ENCODE results near the gene LHX3. TPM values are rescaled to one million over a fixed set of nuclear protein-coding genes. Genes with fewer than 3 reads are reported as not detected.

Gene LHX3
- polyA plus RNA-seq, 1 donor from 2014 or later = not detected

DNA sequence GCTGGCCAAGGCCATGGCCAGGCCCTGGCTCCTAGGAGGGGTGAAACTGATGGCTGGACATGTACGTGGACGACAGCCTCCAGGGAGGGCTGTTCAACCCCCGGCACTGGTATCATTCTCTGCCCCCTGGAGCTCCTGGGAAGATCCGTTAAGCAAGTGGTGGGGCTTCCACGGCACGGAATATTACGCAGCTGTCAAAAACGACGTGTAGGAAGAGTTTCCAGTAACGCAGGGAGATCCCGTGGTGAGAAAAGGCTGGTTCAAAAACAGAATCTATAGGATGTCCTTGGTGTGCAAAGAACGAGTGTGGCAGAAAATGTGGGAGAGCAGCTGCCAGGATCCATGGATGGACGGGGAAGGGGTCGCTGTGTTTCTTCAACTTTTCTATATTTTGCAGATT is 50.0 kb downstream of the LHX3 start:
- Histone ChIP-seq H3K9me2 (ENCODE audit: insufficient read depth, low read length) (no peaks in the 10 kb centered on the region), H4K20me1 (ENCODE audit: insufficient read depth) (no peaks in the 10 kb centered on the region), H3K9me3 (ENCODE audit: low read length) (no peaks in the 10 kb centered on the region), H3K4me2 (ENCODE audit: low read length) (no peak overlapping the region), H3K9ac (ENCODE audit: low read length) (no peak overlapping the region), H2AFZ (ENCODE audit: low read depth, low read length) (no peak overlapping the region), H3K79me2 (replicated peaks; ENCODE audit: insufficient read depth, low read length) (no peaks in the 10 kb centered on the region), H3K27ac (ENCODE audit: low read length) (no peak overlapping the region), H3K4me3 (ENCODE audit: low read length) (no peak overlapping the region), H3F3A (ENCODE audit: insufficient read depth, low read length, poor library complexity, severe bottlenecking) (no peaks in the 10 kb centered on the region), H3K36me3 (ENCODE audit: insufficient read depth, low read length) (no peaks in the 10 kb centered on the region), H3K27me3 (ENCODE audit: insufficient read depth, low read depth, low read length) (no peaks in the 10 kb centered on the region)
- no peak for TF ChIP-seq EP300 (conservative IDR thresholded peaks at IDR 0.05; ENCODE audit: poor library complexity, severe bottlenecking)
- no peak for TF ChIP-seq RAD21 (conservative IDR thresholded peaks at IDR 0.05)
- TF ChIP-seq SMC3 (conservative IDR thresholded peaks at IDR 0.05; ENCODE audit: poor library complexity) = no peak
- no peak for TF ChIP-seq POLR2AphosphoS5 (IDR thresholded peaks at IDR 0.05)
- no peak for TF ChIP-seq MXI1 (conservative IDR thresholded peaks at IDR 0.05; ENCODE audit: poor library complexity, severe bottlenecking)
- no peak for TF ChIP-seq REST (IDR thresholded peaks at IDR 0.05; ENCODE audit: borderline replicate concordance)
- no peak for TF ChIP-seq TAF1 (IDR thresholded peaks at IDR 0.05; ENCODE audit: low read depth)
- TF ChIP-seq, protein P1, sequence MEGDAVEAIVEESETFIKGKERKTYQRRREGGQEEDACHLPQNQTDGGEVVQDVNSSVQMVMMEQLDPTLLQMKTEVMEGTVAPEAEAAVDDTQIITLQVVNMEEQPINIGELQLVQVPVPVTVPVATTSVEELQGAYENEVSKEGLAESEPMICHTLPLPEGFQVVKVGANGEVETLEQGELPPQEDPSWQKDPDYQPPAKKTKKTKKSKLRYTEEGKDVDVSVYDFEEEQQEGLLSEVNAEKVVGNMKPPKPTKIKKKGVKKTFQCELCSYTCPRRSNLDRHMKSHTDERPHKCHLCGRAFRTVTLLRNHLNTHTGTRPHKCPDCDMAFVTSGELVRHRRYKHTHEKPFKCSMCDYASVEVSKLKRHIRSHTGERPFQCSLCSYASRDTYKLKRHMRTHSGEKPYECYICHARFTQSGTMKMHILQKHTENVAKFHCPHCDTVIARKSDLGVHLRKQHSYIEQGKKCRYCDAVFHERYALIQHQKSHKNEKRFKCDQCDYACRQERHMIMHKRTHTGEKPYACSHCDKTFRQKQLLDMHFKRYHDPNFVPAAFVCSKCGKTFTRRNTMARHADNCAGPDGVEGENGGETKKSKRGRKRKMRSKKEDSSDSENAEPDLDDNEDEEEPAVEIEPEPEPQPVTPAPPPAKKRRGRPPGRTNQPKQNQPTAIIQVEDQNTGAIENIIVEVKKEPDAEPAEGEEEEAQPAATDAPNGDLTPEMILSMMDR (IDR thresholded peaks at IDR 0.05; ENCODE audit: poor library complexity, severe bottlenecking) = no peak
- no peak for TF ChIP-seq EZH2 (IDR thresholded peaks at IDR 0.05; ENCODE audit: borderline replicate concordance, insufficient read depth, low read length, poor library complexity, severe bottlenecking)

DNA sequence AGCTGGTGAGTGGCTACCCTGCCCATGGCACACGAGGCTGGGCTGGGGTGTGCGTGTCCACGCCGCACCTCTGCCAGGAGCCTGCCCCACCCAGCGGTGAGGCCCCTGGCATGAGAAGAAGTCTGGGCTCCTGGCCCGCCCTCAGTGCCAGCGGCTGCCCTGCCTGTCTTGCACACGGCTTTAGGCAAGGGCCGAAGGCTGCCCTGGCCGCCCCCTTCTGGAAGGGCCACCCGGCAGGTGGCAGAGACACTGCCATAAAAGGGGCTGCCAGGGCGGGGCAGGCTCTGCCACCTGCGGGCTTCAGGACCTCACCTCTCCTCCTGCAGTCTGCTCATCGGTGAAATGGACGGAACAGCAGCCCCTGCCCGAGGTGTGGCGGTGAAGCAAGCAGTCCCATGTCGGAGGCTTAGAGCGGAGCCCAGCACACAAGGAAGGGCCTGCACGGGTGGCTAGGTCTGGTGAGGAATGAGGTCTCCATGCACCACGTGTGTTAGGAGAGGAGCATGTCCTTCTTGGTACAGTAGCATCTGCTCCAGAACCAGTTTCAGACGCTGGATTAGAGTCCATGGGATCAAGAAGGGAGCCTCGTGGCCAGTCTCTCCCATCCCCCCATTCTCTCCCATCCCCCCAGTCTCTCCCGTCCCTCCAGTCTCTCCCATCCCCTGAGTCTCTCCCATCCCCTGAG is 51.4 kb downstream of the LHX3 start:
- Histone ChIP-seq H3K9me2 (ENCODE audit: insufficient read depth, low read length) (no peaks in the 10 kb centered on the region), H4K20me1 (ENCODE audit: insufficient read depth) (no peaks in the 10 kb centered on the region), H3K27ac (ENCODE audit: low read length) (no peak overlapping the region), H2AFZ (ENCODE audit: low read depth, low read length) (no peak overlapping the region), H3K27me3 (ENCODE audit: insufficient read depth, low read depth, low read length) (no peaks in the 10 kb centered on the region), H3K9me3 (ENCODE audit: low read length) (no peaks in the 10 kb centered on the region), H3K9ac (ENCODE audit: low read length) (no peak overlapping the region), H3K4me2 (ENCODE audit: low read length) (no peak overlapping the region), H3K79me2 (replicated peaks; ENCODE audit: insufficient read depth, low read length) (no peaks in the 10 kb centered on the region), H3F3A (ENCODE audit: insufficient read depth, low read length, poor library complexity, severe bottlenecking) (no peaks in the 10 kb centered on the region), H3K4me3 (ENCODE audit: low read length) (no peak overlapping the region), H3K36me3 (ENCODE audit: insufficient read depth, low read length) (no peaks in the 10 kb centered on the region)
- TF ChIP-seq REST (IDR thresholded peaks at IDR 0.05; ENCODE audit: borderline replicate concordance) (no peak), EP300 (conservative IDR thresholded peaks at IDR 0.05; ENCODE audit: poor library complexity, severe bottlenecking) (no peak), TAF1 (IDR thresholded peaks at IDR 0.05; ENCODE audit: low read depth) (no peak), MXI1 (conservative IDR thresholded peaks at IDR 0.05; ENCODE audit: poor library complexity, severe bottlenecking) (no peak), RAD21 (conservative IDR thresholded peaks at IDR 0.05) (no peak), POLR2AphosphoS5 (IDR thresholded peaks at IDR 0.05) (no peak), EZH2 (IDR thresholded peaks at IDR 0.05; ENCODE audit: borderline replicate concordance, insufficient read depth, low read length, poor library complexity, severe bottlenecking) (no peak), SMC3 (conservative IDR thresholded peaks at IDR 0.05; ENCODE audit: poor library complexity) (no peak)
- TF ChIP-seq, protein P1 (IDR thresholded peaks at IDR 0.05; ENCODE audit: poor library complexity, severe bottlenecking) = no peak
